A549 (cell line): ENCODE measurements around the gene DNAJC10.

Experiments used
- CEBPB ChIP-seq, 2 experiments: fragments of >200 bp in 1 of 2; sonication (Bioruptor Twin) in 1 of 2; formaldehyde crosslinking in 1 of 2; IDR thresholded peaks; 2 replicates each; pipeline ENCODE4 v1.6.1; 2012 to 2016
- NFE2L2 ChIP-seq: fragments of 150-350 bp; conservative IDR thresholded peaks from 2 replicates; pipeline ENCODE4 v1.6.1; 2014; ENCODE audit warnings: low read length
- RNF2 ChIP-seq: fragments of 200-600 bp; sonication (generic); IDR thresholded peaks from 2 replicates; pipeline ENCODE4 v1.6.1; 2016; ENCODE audit warnings: low read depth, mild to moderate bottlenecking, antibody characterized with exemption, moderate library complexity, borderline replicate concordance
- TF ChIP-seq, protein P1 (sequence below): IDR thresholded peaks from 2 replicates; pipeline ENCODE4 v1.6.1; 2012
- TF ChIP-seq, protein P2 (sequence below): fragments of 200-600 bp; sonication (generic); IDR thresholded peaks from 2 replicates; pipeline ENCODE4 v1.6.1; 2016; ENCODE audit warnings: antibody characterized with exemption, mild to moderate bottlenecking, moderate library complexity

- TF ChIP-seq, protein P1, sequence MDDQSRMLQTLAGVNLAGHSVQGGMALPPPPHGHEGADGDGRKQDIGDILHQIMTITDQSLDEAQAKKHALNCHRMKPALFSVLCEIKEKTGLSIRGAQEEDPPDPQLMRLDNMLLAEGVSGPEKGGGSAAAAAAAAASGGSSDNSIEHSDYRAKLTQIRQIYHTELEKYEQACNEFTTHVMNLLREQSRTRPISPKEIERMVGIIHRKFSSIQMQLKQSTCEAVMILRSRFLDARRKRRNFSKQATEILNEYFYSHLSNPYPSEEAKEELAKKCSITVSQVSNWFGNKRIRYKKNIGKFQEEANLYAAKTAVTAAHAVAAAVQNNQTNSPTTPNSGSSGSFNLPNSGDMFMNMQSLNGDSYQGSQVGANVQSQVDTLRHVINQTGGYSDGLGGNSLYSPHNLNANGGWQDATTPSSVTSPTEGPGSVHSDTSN = no peak
- TF ChIP-seq CEBPB (IDR thresholded peaks at IDR 0.05) (no peak), NFE2L2 (no peak), RNF2 (no peak)
- TF ChIP-seq, protein P2, sequence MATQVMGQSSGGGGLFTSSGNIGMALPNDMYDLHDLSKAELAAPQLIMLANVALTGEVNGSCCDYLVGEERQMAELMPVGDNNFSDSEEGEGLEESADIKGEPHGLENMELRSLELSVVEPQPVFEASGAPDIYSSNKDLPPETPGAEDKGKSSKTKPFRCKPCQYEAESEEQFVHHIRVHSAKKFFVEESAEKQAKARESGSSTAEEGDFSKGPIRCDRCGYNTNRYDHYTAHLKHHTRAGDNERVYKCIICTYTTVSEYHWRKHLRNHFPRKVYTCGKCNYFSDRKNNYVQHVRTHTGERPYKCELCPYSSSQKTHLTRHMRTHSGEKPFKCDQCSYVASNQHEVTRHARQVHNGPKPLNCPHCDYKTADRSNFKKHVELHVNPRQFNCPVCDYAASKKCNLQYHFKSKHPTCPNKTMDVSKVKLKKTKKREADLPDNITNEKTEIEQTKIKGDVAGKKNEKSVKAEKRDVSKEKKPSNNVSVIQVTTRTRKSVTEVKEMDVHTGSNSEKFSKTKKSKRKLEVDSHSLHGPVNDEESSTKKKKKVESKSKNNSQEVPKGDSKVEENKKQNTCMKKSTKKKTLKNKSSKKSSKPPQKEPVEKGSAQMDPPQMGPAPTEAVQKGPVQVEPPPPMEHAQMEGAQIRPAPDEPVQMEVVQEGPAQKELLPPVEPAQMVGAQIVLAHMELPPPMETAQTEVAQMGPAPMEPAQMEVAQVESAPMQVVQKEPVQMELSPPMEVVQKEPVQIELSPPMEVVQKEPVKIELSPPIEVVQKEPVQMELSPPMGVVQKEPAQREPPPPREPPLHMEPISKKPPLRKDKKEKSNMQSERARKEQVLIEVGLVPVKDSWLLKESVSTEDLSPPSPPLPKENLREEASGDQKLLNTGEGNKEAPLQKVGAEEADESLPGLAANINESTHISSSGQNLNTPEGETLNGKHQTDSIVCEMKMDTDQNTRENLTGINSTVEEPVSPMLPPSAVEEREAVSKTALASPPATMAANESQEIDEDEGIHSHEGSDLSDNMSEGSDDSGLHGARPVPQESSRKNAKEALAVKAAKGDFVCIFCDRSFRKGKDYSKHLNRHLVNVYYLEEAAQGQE = no peak
These were observed 2.5 kb upstream of the DNAJC10 start for GRCh38 chr2:182713601-182714000.
